Psoas muscle (tissue), 8 donors: ENCODE results near the gene ITPR3. TPM values are rescaled to one million over a fixed set of nuclear protein-coding genes. Genes with fewer than 3 reads are reported as not detected.

Experiments
- ATAC-seq, 4 donors: fragments of 200-7000 bp; cut with Tn5 transposase; one replicate each; pipeline ENCODE4 v1.9.1; 2020; ENCODE audit warnings: moderate library complexity in 3 of 4, mild to moderate bottlenecking in 2 of 4
- DNase-seq, 2 donors: peaks; one replicate each; pipeline ENCODE4 v3.0.0-alpha.2; 2020
- H3K27ac ChIP-seq: fragments of 200-600 bp; one replicate; pipeline ENCODE4 v1.8.0; 2022
- H3K27me3 ChIP-seq, 3 donors: fragments of 200-600 bp in 1 of 3; one replicate each; pipeline versions ENCODE4 v1.6.1 to v1.8.0; 2013 to 2022; ENCODE audit warnings: low read length in 2 of 3, mild to moderate bottlenecking in 2 of 3, moderate library complexity in 1 of 3; ENCODE audit not compliant: insufficient read depth in 3 of 3
- H3K36me3 ChIP-seq, 2 donors: fragments of 200-600 bp in 1 of 2; one replicate each; pipeline versions ENCODE4 v1.6.1 to v1.8.0; 2013 to 2022; ENCODE audit warnings: low read depth in 1 of 2, mild to moderate bottlenecking in 1 of 2, moderate library complexity in 1 of 2; ENCODE audit not compliant: insufficient read depth in 1 of 2
- H3K4me1 ChIP-seq: fragments of 200-600 bp; one replicate; pipeline ENCODE4 v1.8.0; 2022
- H3K4me3 ChIP-seq: fragments of 200-600 bp; one replicate; pipeline ENCODE4 v1.8.0; 2022; ENCODE audit warnings: mild to moderate bottlenecking
- H3K9me3 ChIP-seq: fragments of 200-600 bp; one replicate; pipeline ENCODE4 v1.8.0; 2022
- WGBS, 3 donors: extraction: QIAGEN DNeasy Blood & Tissue Kit; methylation state at CpG; one replicate each; pipeline versions ENCODE4 v1.1.6 to v1.1.7; 2013; 5-methylcytosine and 5-hydroxymethylcytosine counted together
- intact Hi-C, 2 donors: fragments of 100-400 bp; cut with DNase I; formaldehyde crosslinking; loops; one replicate each; pipeline versions ENCODE4 v1.11.0 to v1.14.2; 2022
- polyA plus RNA-seq, 3 donors: library from polyadenylated mRNA; stranded (reverse); fragments of 200-250 nt; gene quantifications; one replicate each; pipeline ENCODE4 v1.2.3, GENCODE V29; 2013
- total RNA-seq, 4 donors: library from RNA; stranded (reverse); fragmentation: NEBNext Ultra II Directional in 2 of 4; extraction: Animal tissue kit (Norgen Biotek cat#: 25700) in 2 of 4; gene quantifications; one replicate each; pipeline versions ENCODE4 v1.2.1 to v1.2.4, GENCODE V29; 2021 to 2023
- TF ChIP-seq, protein P1 (sequence below): fragments of 200-600 bp; IDR thresholded peaks from one replicate; pipeline ENCODE4 v1.8.0; 2022; ENCODE audit warnings: antibody characterized with exemption
- donor health status: healthy with polysubstance abuse.
- donor health status: DM: no; HTN: no; CAD: no; lungs with moderate emphysema.
- donor health status: Bipolar disorder and iron deficiency.
- donor health status: healthy.
- donor health status: DM: yes; HTN: yes; CAD: no.
- donor health status: DM: no; HTN: no; CAD: no.
- donor health status: DM: no; HTN: no; CAD: no.
- donor health status: DM: yes; HTN: yes; CAD: no.

Gene ITPR3
- total and polyA plus RNA-seq, 7 donors, result 1.9 to 7.4 (median 3.8) TPM

DNA sequence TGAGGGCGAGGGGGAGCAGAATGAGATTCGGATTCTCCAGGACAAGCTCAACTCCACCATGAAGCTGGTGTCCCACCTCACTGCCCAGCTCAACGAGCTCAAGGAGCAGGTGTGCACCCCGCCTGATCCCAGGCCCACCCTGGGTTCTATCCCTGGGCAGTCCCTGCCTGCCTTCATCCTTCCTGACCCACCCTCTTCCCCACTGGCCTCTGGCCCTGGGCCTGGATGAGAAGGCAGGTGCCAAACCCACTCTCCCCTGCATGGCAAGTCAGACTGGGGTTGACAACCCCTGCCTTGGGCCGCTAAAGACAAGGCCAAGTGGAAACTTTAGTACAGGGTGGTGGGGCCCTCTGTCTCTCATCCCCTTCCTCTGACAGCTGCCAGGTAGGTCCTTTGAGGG, 73.9 kb downstream of the ITPR3 start:
- Histone ChIP-seq H3K4me1 (peaks cover 67% of the 10 kb centered on the region), H3K9me3 (no peaks in the 10 kb centered on the region), H3K27ac (peak overlapping the region; percentile 81), H3K4me3 (no peak overlapping the region), H3K27me3 (no peaks in the 10 kb centered on the region), H3K36me3 (peaks cover 3 to 45% of the 10 kb centered on the region in 2 donors)
- TF ChIP-seq, protein P1, sequence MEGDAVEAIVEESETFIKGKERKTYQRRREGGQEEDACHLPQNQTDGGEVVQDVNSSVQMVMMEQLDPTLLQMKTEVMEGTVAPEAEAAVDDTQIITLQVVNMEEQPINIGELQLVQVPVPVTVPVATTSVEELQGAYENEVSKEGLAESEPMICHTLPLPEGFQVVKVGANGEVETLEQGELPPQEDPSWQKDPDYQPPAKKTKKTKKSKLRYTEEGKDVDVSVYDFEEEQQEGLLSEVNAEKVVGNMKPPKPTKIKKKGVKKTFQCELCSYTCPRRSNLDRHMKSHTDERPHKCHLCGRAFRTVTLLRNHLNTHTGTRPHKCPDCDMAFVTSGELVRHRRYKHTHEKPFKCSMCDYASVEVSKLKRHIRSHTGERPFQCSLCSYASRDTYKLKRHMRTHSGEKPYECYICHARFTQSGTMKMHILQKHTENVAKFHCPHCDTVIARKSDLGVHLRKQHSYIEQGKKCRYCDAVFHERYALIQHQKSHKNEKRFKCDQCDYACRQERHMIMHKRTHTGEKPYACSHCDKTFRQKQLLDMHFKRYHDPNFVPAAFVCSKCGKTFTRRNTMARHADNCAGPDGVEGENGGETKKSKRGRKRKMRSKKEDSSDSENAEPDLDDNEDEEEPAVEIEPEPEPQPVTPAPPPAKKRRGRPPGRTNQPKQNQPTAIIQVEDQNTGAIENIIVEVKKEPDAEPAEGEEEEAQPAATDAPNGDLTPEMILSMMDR, result no peak
- DNase-seq (no peak), ATAC-seq (no peak)
- intact Hi-C loops, result no loop called here
- WGBS, 3 donors, result 59 to 82% (median 72%) methylated on average over 5 of the region's 5 CpGs

DNA sequence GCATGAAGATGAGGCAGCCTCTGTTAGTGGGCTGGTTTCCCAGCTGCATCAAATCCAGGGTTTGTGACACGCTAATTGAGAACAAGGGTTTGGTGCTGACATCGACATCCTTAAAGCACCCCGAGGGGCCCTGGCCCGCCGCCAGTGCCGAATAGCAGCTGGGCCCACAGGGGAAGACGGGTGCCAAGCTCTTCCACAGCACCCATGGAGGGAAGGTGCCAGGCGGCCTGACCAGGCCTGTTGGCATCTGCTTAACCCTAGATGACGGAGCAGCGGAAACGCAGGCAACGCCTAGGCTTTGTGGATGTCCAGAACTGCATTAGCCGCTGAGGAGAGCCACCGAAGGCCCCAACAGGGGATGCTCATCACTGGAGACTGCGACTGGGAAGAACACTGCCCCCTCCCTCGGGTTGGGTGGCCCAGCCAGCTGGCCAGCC, 74.3 kb downstream of the ITPR3 start:
- Histone ChIP-seq H3K4me1 (peaks cover 72% of the 10 kb centered on the region), H3K4me3 (no peak overlapping the region), H3K36me3 (peaks cover 3 to 50% of the 10 kb centered on the region in 2 donors), H3K9me3 (no peaks in the 10 kb centered on the region), H3K27ac (peak overlapping the region; percentile 81), H3K27me3 (no peaks in the 10 kb centered on the region)
- DNase-seq (peak in 1 of 2 donors; percentile 47), ATAC-seq (no peak)
- intact Hi-C loops, result no loop called here
- TF ChIP-seq, protein P1, result no peak
- 42 to 71% (median 54%) methylated on average over 16 of the region's 16 CpGs for WGBS, 3 donors

DNA sequence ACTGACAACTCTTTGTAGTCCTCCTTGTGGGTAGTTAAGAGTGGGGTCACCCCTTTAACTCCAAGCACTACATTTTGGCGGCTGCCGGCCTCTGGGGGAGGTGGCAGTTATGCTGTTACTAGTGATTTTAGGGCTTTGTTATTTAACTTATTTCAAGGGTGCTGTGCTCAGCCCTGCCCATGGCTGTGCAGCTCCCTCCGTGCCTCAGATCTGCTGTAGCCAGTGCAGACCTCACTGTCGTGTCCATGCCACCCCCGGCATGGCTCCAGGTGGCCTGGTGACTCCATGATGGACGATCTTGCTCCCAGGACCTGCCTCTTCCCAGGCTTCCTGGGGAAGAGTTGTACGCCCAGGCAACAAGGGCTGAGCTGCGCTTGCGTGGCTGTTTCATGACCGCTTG, 75.0 kb downstream of the ITPR3 start:
- Histone ChIP-seq H3K27me3 (no peaks in the 10 kb centered on the region), H3K9me3 (no peaks in the 10 kb centered on the region), H3K4me1 (peaks cover 72% of the 10 kb centered on the region), H3K27ac (peak overlapping the region; percentile 81), H3K4me3 (no peak overlapping the region), H3K36me3 (peaks cover 3 to 51% of the 10 kb centered on the region in 2 donors)
- ATAC-seq, result no peak
- TF ChIP-seq, protein P1, result no peak
- intact Hi-C loops, result no loop called here
- DNase-seq, result peak in 1 of 2 donors; percentile 34
- 75 to 85% (median 79%) methylated on average over 10 of the region's 10 CpGs for WGBS, 3 donors

DNA sequence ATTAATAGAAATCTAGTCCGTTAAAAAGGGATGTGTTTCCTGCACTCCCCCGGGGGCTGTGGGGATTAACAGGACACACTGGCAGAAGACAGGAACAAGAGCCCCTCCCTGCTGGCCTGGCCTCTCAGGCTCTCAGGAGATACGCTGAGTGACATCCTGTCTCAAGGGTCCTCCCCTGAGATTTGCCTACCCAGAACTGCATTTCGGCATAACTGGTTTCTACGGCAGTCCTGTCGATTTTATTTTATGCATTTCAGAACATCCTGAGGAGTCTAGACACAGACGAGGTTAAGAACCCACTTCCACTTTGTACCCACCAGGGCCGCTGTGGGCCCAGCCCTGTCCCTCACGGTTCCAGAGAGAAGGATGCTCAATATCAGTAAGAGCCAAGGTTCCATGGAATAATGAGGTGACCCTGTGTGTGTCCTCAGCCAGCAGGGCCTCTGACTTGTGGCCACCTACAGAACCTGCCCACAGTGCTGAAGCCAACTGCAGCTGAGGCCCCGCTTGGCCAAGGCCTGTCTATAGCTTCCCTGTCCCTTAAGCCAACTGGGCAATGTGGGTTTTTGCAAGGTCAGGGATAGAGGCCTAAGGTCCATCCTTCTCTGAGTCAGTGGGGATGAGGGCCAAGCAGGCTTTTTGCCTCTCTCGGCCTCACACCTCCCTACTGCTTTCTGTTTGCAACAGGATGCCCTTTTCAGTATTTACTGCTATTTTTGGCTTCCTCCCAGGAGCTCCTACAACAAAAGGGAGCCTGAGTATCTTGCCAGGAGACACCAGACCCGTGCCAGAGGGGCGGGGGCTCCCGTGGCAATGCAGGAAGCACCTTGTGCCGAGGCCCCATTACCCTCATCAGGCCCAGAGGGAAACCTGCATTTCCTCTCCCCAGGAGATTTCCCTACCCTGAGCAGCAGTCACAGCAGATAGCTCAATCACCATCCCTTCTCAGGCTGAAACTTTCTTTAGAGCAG, 75.7 kb downstream of the ITPR3 start:
- H3K4me3 ChIP-seq, result no peak overlapping the region
- WGBS, 3 donors, result 47 to 52% (median 50%) methylated on average over 15 of the region's 15 CpGs
- peaks cover 3 to 46% of the 10 kb centered on the region in 2 donors for H3K36me3 ChIP-seq
- peak overlapping the region; percentile 56 for H3K27ac ChIP-seq
- intact Hi-C loops, result no loop called here
- TF ChIP-seq, protein P1, result no peak
- peaks cover 69% of the 10 kb centered on the region for H3K4me1 ChIP-seq
- H3K9me3 ChIP-seq, result no peaks in the 10 kb centered on the region
- ATAC-seq (peak in 3 of 4 donors; percentile 18 to 30 (median 20)), DNase-seq (peak; percentile 50 to 55)
- H3K27me3 ChIP-seq, result no peaks in the 10 kb centered on the region
